ENCODE measurements around the gene ANO10.
A peak's percentile ranks its signal among the peaks of the same experiment; 100 is the strongest.
"Not testable (repeated sequence)": the region's sequence is repeated elsewhere in the genome, so short reads cannot be mapped to it uniquely, and the experiment has no call there.

ANO10 gene

GRCh38 chr3:43582866-43583265, 38.9 kb downstream of the ANO10 start:
- DNase-seq (ENCODE audit: low read depth, low spot score), result no peak

GRCh38 chr3:43581343-43581742, 40.5 kb downstream of the ANO10 start:
- no peak for DNase-seq (ENCODE audit: low read depth, low spot score)

GRCh38 chr3:43580181-43580580, 41.6 kb downstream of the ANO10 start:
- DNase-seq (ENCODE audit: low read depth, low spot score), result no peak

- DNase-seq (ENCODE audit: low read depth, low spot score), result no peak
Measured at GRCh38 chr3:43573576-43573975, 48.2 kb downstream of the ANO10 start.

GRCh38 chr3:43565661-43566341, 56.0 kb downstream of the ANO10 start:
- DNase-seq (ENCODE audit: low read depth, low spot score), result not testable (repeated sequence)

- DNase-seq (ENCODE audit: low read depth, low spot score), result peak; percentile 9
Measured at GRCh38 chr3:43559961-43560360, 61.9 kb downstream of the ANO10 start.

GRCh38 chr3:43558171-43558570, 63.6 kb downstream of the ANO10 start:
- no peak for DNase-seq (ENCODE audit: low read depth, low spot score)

- DNase-seq (ENCODE audit: low read depth, low spot score), result no peak
Measured at GRCh38 chr3:43549626-43550290, 72.1 kb downstream of the ANO10 start.

- DNase-seq (ENCODE audit: low read depth, low spot score), result not testable (repeated sequence)
Measured at GRCh38 chr3:43544277-43544676, 77.5 kb downstream of the ANO10 start.

- no peak for DNase-seq (ENCODE audit: low read depth, low spot score)
Measured at GRCh38 chr3:43542328-43543043, 79.3 kb downstream of the ANO10 start.

- DNase-seq (ENCODE audit: low read depth, low spot score), result no peak
Measured at GRCh38 chr3:43540624-43541023, 81.2 kb downstream of the ANO10 start.

GRCh38 chr3:43539321-43539720, 82.5 kb downstream of the ANO10 start:
- peak; percentile 7 for DNase-seq (ENCODE audit: low read depth, low spot score)

GRCh38 chr3:43537225-43537624, 84.6 kb downstream of the ANO10 start:
- no peak for DNase-seq (ENCODE audit: low read depth, low spot score)

GRCh38 chr3:43534675-43535074, 87.1 kb downstream of the ANO10 start:
- no peak for DNase-seq (ENCODE audit: low read depth, low spot score)

GRCh38 chr3:43533009-43533408, 88.8 kb downstream of the ANO10 start:
- no peak for DNase-seq (ENCODE audit: low read depth, low spot score)

GRCh38 chr3:43531835-43532234, 90.0 kb downstream of the ANO10 start:
- no peak for DNase-seq (ENCODE audit: low read depth, low spot score)

GRCh38 chr3:43528498-43529099, 93.2 kb downstream of the ANO10 start:
- DNase-seq (ENCODE audit: low read depth, low spot score), result no peak

- no peak for DNase-seq (ENCODE audit: low read depth, low spot score)
Measured at GRCh38 chr3:43526956-43527355, 94.9 kb downstream of the ANO10 start.

GRCh38 chr3:43525941-43526607, 95.7 kb downstream of the ANO10 start:
- DNase-seq (ENCODE audit: low read depth, low spot score), result no peak

- DNase-seq (ENCODE audit: low read depth, low spot score), result no peak
Measured at GRCh38 chr3:43525386-43525785, 96.4 kb downstream of the ANO10 start.

- DNase-seq (ENCODE audit: low read depth, low spot score), result no peak
Measured at GRCh38 chr3:43523454-43524053, 98.3 kb downstream of the ANO10 start.
